A549 (cell line): ENCODE measurements around the gene CEMIP2. TPM values are rescaled to one million over a fixed set of nuclear protein-coding genes. Genes with fewer than 3 reads are reported as not detected.

ENCODE experiments used
- ATAC-seq, 2 experiments: fragments of 200-7000 bp in 1 of 2; fragments of >200 bp in 1 of 2; cut with Nextera tagmentation in 1 of 2; cut with Tn5 transposase in 1 of 2; 3 replicates each; pipeline versions ENCODE4 v1.8.0 to v1.9.1; 2018 to 2020; ENCODE audit warnings: mild to moderate bottlenecking in 1 of 2, moderate library complexity in 1 of 2
- CTCF ChIA-PET: fragments of 300-600 bp; sonication (Branson Sonifier 250); formaldehyde crosslinking; extraction: SDS; loops from one replicate; lab custom pipeline; 2021; ENCODE audit warnings: antibody characterized with exemption, inconsistent platforms; lab: Yijun Ruan, JAX
- POLR2A ChIA-PET: fragments of 350-600 bp; formaldehyde crosslinking; extraction: SDS; loops from one replicate; lab custom pipeline; 2021; ENCODE audit warnings: antibody characterized with exemption, inconsistent platforms; lab: Yijun Ruan, JAX
- DNase-seq, 2 experiments: peaks; one replicate each; pipeline versions ENCODE4 v3.0.0 to v3.0.0-alpha.2; 2011 to 2016; ENCODE audit warnings: low read depth in 1 of 2, low spot score in 1 of 2
- FAIRE-seq: peaks from 2 replicates; lab custom pipeline; 2011; peaks lifted over from hg19 to GRCh38; lab: Jason Lieb, UNC
- H3K27ac ChIP-seq, 2 experiments: fragments of >200 bp; sonication (Bioruptor Twin); formaldehyde crosslinking; 3 replicates each; pipeline ENCODE4 v1.5.1; 2016 to 2017
- H3K4me1 ChIP-seq: fragments of >200 bp; sonication (Bioruptor Twin); formaldehyde crosslinking; 3 replicates; pipeline ENCODE4 v1.6.1; 2016
- H3K4me2 ChIP-seq: fragments of >200 bp; sonication (Bioruptor Twin); formaldehyde crosslinking; 3 replicates; pipeline ENCODE4 v1.6.1; 2016
- H3K4me3 ChIP-seq: fragments of >200 bp; sonication (Bioruptor Twin); formaldehyde crosslinking; 3 replicates; pipeline ENCODE4 v1.5.1; 2016
- H3K9me3 ChIP-seq: fragments of >200 bp; sonication (Bioruptor Twin); formaldehyde crosslinking; 3 replicates; pipeline ENCODE4 v1.6.1; 2016
- CBX2 ChIP-seq: fragments of 200-600 bp; sonication (generic); IDR thresholded peaks from 2 replicates; pipeline ENCODE4 v1.6.1; 2016; ENCODE audit warnings: low read depth, mild to moderate bottlenecking, borderline replicate concordance
- CEBPB ChIP-seq, 2 experiments: fragments of >200 bp in 1 of 2; sonication (Bioruptor Twin) in 1 of 2; formaldehyde crosslinking in 1 of 2; IDR thresholded peaks; 2 replicates each; pipeline ENCODE4 v1.6.1; 2012 to 2016
- CHD2 ChIP-seq: fragments of 150-350 bp; IDR thresholded peaks from 2 replicates; pipeline ENCODE4 v1.6.1; 2014; ENCODE audit warnings: low read length; ENCODE audit not compliant: partially characterized antibody
- CHD4 ChIP-seq: fragments of 200-600 bp; sonication (generic); IDR thresholded peaks from 2 replicates; pipeline ENCODE4 v1.6.1; 2016; ENCODE audit warnings: antibody characterized with exemption, mild to moderate bottlenecking, borderline replicate concordance
- EHMT2 ChIP-seq: fragments of 200-600 bp; sonication (generic); IDR thresholded peaks from 2 replicates; pipeline ENCODE4 v1.6.1; 2016; ENCODE audit warnings: antibody characterized with exemption, low read depth, mild to moderate bottlenecking, moderate library complexity
- FOSL2 ChIP-seq, 2 experiments: fragments of 450-650 bp in 1 of 2; fragments of >200 bp in 1 of 2; sonication (Bioruptor Twin) in 1 of 2; formaldehyde crosslinking; IDR thresholded peaks; 2 replicates each; pipeline versions ENCODE4 v1.5.0 to v1.6.1; 2016 to 2020; ENCODE audit warnings: mild to moderate bottlenecking in 1 of 2, moderate library complexity in 1 of 2
- FOXS1 ChIP-seq: fragments of 250-450 bp; sonication (Bioruptor Pico); IDR thresholded peaks from 2 replicates; pipeline ENCODE4 v1.5.0; 2020; ENCODE audit warnings: mild to moderate bottlenecking, moderate library complexity
- HEYL ChIP-seq: fragments of 250-450 bp; sonication (Bioruptor Pico); IDR thresholded peaks from 2 replicates; pipeline ENCODE4 v1.8.0; 2021; ENCODE audit warnings: mild to moderate bottlenecking, moderate library complexity
- HOXB5 ChIP-seq: fragments of 250-450 bp; sonication (Bioruptor Pico); IDR thresholded peaks from 2 replicates; pipeline ENCODE4 v1.5.0; 2020; ENCODE audit warnings: mild to moderate bottlenecking, moderate library complexity
- JUN ChIP-seq, 2 experiments: fragments of >200 bp; sonication (Bioruptor Twin); formaldehyde crosslinking; IDR thresholded peaks; 2 replicates in 1 of 2; 3 replicates in 1 of 2; pipeline ENCODE4 v1.6.1; 2016 to 2017
- MAZ ChIP-seq: fragments of 150-350 bp; IDR thresholded peaks from 2 replicates; pipeline ENCODE4 v1.6.1; 2014; ENCODE audit warnings: antibody characterized with exemption, low read depth, low read length, borderline replicate concordance
- NR3C1 ChIP-seq: fragments of >200 bp; sonication (Bioruptor Twin); formaldehyde crosslinking; IDR thresholded peaks from 3 replicates; pipeline ENCODE4 v1.6.1; 2017
- POLR2AphosphoS2 ChIP-seq: conservative IDR thresholded peaks from 2 replicates; pipeline ENCODE4 v1.6.1; 2012; ENCODE audit warnings: low read length, improper control_type of control experiment, inconsistent platforms
- RARB ChIP-seq: fragments of 250-450 bp; sonication (Bioruptor Pico); IDR thresholded peaks from 2 replicates; pipeline ENCODE4 v1.8.0; 2021; ENCODE audit warnings: mild to moderate bottlenecking, moderate library complexity
- RCOR1 ChIP-seq: fragments of 150-350 bp; IDR thresholded peaks from 2 replicates; pipeline ENCODE4 v1.6.1; 2014; ENCODE audit warnings: antibody characterized with exemption, low read length, low read depth
- SMC3 ChIP-seq: fragments of >200 bp; sonication (Bioruptor Twin); formaldehyde crosslinking; IDR thresholded peaks from 3 replicates; pipeline ENCODE4 v1.6.1; 2018; ENCODE audit warnings: inconsistent platforms
- SREBF2 ChIP-seq: fragments of 450-650 bp; IDR thresholded peaks from 2 replicates; pipeline ENCODE4 v1.6.1; 2014; ENCODE audit warnings: mild to moderate bottlenecking, moderate library complexity
- ZC3H11A ChIP-seq: fragments of 450-650 bp; IDR thresholded peaks from 2 replicates; pipeline ENCODE4 v1.6.1; 2014; ENCODE audit warnings: antibody characterized with exemption, mild to moderate bottlenecking
- ZFP36 ChIP-seq: fragments of 450-650 bp; IDR thresholded peaks from 2 replicates; pipeline ENCODE4 v1.6.1; 2014; ENCODE audit warnings: borderline replicate concordance; ENCODE audit not compliant: partially characterized antibody
- ZNF302 ChIP-seq: fragments of 250-450 bp; sonication (Bioruptor Pico); IDR thresholded peaks from 2 replicates; pipeline ENCODE4 v1.9.0; 2021; ENCODE audit warnings: inconsistent platforms, mild to moderate bottlenecking, moderate library complexity
- WGBS: methylation state at CpG from one replicate; pipeline ENCODE4 v1.1.6; 2017; ENCODE audit errors: missing lambda C conversion rate; 5-methylcytosine and 5-hydroxymethylcytosine counted together
- polyA plus RNA-seq, 4 experiments: library from polyadenylated mRNA; depleted of rRNA in 3 of 4; stranded (reverse); fragments of >200 nt; fragmentation: RNase III in 1 of 4; extraction: RNeasy Plus Mini Kit Qiagen cat#74134 plus additional on column Dnase treatment in 1 of 4; gene quantifications; 2 replicates in 3 of 4; 3 replicates in 1 of 4; pipeline ENCODE4 v1.2.3, GENCODE V29; 2011 to 2017
- TF ChIP-seq, protein P1 (sequence below): IDR thresholded peaks from 2 replicates; pipeline ENCODE4 v1.6.1; 2012; ENCODE audit warnings: low read depth, borderline replicate concordance
- TF ChIP-seq, protein P2 (sequence below): fragments of 200-600 bp; sonication (generic); IDR thresholded peaks from 2 replicates; pipeline ENCODE4 v1.6.1; 2016; ENCODE audit warnings: antibody characterized with exemption, mild to moderate bottlenecking, moderate library complexity
- TF ChIP-seq, protein P3 (sequence below): fragments of 250-450 bp; sonication (Bioruptor Pico); IDR thresholded peaks from 2 replicates; pipeline ENCODE4 v1.5.0; 2020; ENCODE audit warnings: low read depth, mild to moderate bottlenecking, moderate library complexity
- TF ChIP-seq, protein P4 (sequence below): fragments of 150-350 bp; IDR thresholded peaks from 2 replicates; pipeline ENCODE4 v1.6.1; 2014; ENCODE audit warnings: low read depth, mild to moderate bottlenecking, low read length
- TF ChIP-seq, protein P5 (sequence below): fragments of 250-450 bp; sonication (Bioruptor Pico); IDR thresholded peaks from 2 replicates; pipeline ENCODE4 v1.5.0; 2021; ENCODE audit warnings: mild to moderate bottlenecking, moderate library complexity, borderline replicate concordance

The CEMIP2 gene
- polyA plus RNA-seq, 2 of the 4 experiments (the other 2 are of a cell fraction) = 146 to 161 TPM

DNA sequence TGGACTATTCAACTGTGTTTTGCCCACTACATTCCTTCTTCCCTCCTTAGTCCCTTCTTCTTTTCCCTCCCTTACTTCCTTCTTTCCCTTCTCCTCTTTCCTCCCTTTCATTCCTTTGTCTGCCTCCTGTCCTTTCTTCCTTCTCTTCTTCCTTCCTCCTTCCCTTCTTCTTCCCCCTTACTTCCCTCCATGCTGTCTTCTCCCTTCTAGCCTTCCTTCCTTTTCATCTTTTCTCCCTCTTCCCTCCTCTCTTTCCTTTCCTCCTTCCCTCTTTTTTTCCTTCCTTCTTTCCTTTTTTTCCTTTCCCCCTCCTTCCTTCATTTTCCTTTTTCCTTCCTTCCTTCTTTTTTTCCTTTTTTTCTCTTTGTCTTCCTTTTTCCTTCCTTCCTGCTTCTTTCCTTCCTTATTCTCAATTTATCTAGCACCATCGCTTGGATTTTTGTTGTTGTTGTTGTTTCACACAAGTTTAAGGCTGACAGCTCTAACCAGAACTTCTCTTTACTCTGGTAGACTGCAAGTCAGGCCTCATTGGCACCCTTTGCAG, 123.4 kb downstream of the CEMIP2 start:
- no peak for FAIRE-seq
- ChIA-PET CTCF (no interaction called here), POLR2A (no interaction called here)
- DNase-seq = no peak
- no peak for ATAC-seq
- Histone ChIP-seq H3K9me3 (no peaks in the 10 kb centered on the region), H3K27ac (no peak overlapping the region), H3K4me2 (no peak overlapping the region), H3K4me3 (no peak overlapping the region), H3K4me1 (peaks cover 23% of the 10 kb centered on the region)
- TF ChIP-seq SMC3 (no peak), CEBPB (IDR thresholded peaks at IDR 0.05) (no peak), ZC3H11A (no peak), FOSL2 (IDR thresholded peaks at IDR 0.05) (no peak), FOSL2 (CRISPR knock-in tag; IDR thresholded peaks at IDR 0.05) (no peak), FOXS1 (CRISPR knock-in tag) (no peak), POLR2AphosphoS2 (no peak), ZNF302 (no peak), NR3C1 (no peak), CHD4 (no peak)
- TF ChIP-seq, protein P1, sequence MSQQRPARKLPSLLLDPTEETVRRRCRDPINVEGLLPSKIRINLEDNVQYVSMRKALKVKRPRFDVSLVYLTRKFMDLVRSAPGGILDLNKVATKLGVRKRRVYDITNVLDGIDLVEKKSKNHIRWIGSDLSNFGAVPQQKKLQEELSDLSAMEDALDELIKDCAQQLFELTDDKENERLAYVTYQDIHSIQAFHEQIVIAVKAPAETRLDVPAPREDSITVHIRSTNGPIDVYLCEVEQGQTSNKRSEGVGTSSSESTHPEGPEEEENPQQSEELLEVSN = no peak
- TF ChIP-seq, protein P2, sequence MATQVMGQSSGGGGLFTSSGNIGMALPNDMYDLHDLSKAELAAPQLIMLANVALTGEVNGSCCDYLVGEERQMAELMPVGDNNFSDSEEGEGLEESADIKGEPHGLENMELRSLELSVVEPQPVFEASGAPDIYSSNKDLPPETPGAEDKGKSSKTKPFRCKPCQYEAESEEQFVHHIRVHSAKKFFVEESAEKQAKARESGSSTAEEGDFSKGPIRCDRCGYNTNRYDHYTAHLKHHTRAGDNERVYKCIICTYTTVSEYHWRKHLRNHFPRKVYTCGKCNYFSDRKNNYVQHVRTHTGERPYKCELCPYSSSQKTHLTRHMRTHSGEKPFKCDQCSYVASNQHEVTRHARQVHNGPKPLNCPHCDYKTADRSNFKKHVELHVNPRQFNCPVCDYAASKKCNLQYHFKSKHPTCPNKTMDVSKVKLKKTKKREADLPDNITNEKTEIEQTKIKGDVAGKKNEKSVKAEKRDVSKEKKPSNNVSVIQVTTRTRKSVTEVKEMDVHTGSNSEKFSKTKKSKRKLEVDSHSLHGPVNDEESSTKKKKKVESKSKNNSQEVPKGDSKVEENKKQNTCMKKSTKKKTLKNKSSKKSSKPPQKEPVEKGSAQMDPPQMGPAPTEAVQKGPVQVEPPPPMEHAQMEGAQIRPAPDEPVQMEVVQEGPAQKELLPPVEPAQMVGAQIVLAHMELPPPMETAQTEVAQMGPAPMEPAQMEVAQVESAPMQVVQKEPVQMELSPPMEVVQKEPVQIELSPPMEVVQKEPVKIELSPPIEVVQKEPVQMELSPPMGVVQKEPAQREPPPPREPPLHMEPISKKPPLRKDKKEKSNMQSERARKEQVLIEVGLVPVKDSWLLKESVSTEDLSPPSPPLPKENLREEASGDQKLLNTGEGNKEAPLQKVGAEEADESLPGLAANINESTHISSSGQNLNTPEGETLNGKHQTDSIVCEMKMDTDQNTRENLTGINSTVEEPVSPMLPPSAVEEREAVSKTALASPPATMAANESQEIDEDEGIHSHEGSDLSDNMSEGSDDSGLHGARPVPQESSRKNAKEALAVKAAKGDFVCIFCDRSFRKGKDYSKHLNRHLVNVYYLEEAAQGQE = no peak
- 95% methylated on average over 1 of the region's 1 CpG for WGBS

DNA sequence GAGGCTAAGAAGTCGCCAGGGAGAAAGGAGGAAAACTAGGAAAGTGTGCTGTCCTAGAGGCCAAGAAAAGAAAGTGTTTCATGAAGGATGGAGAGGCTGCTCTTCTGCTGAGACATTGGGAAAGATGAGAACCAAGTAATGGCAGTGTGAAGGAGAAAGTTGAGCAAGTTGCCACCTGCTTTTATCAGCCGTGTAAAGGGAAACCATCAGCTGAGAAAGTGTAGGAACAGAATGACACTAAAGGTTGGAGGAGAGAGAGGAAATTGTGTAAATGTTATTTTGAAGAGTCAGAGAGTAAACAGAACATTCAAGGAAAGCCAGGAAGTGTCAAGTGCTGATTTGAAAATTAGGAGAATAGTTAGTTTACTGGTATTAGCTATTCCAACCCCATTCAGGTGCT, 125.0 kb downstream of the CEMIP2 start:
- 50% methylated on average over 2 of the region's 2 CpGs for WGBS
- ChIA-PET POLR2A (no interaction called here), CTCF (no interaction called here)
- H3K27ac ChIP-seq = 0 out of 6 replicates have a peak overlapping the region, but pooled peaks of 1 of the 2 experiments have one; percentile 11
- 0 out of 3 replicates have a peak overlapping the region, but pooled peaks have one; percentile 2 for H3K4me2 ChIP-seq
- no peak overlapping the region for H3K4me3 ChIP-seq
- H3K9me3 ChIP-seq = no peaks in the 10 kb centered on the region
- DNase-seq (no peak), ATAC-seq (no peak; a peak in 1 of 6 replicates), FAIRE-seq (no peak)
- H3K4me1 ChIP-seq = peaks cover 23% of the 10 kb centered on the region
- TF ChIP-seq SREBF2 (no peak), EHMT2 (no peak), FOXS1 (CRISPR knock-in tag) (no peak), HOXB5 (CRISPR knock-in tag) (no peak)

DNA sequence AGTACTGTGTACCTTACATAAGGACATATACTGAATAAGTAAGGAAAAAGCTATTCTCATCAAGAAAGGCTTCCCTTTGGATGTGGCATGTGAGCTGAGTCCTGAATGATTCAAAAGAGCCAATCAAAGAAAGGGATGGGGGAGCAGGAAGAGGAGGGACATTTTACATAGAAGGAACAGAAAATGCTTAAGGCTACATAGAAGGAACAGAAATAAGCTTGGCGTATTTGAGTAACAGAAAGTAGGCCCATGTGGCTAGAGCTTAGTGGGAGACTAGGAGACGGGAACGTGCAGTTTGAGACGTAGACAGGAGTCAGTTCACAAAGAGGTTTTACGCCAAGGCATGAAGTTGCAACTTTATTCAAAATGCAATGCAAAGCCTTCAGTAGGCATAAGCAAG, 126.3 kb downstream of the CEMIP2 start:
- H3K4me1 ChIP-seq = peaks cover 18% of the 10 kb centered on the region
- no peak overlapping the region for H3K27ac ChIP-seq
- TF ChIP-seq, protein P3, sequence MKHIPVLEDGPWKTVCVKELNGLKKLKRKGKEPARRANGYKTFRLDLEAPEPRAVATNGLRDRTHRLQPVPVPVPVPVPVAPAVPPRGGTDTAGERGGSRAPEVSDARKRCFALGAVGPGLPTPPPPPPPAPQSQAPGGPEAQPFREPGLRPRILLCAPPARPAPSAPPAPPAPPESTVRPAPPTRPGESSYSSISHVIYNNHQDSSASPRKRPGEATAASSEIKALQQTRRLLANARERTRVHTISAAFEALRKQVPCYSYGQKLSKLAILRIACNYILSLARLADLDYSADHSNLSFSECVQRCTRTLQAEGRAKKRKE = no peak
- no peak for TF ChIP-seq HEYL (CRISPR knock-in tag)
- TF ChIP-seq JUN (IDR thresholded peaks at IDR 0.05) = no peak
- TF ChIP-seq, protein P4, sequence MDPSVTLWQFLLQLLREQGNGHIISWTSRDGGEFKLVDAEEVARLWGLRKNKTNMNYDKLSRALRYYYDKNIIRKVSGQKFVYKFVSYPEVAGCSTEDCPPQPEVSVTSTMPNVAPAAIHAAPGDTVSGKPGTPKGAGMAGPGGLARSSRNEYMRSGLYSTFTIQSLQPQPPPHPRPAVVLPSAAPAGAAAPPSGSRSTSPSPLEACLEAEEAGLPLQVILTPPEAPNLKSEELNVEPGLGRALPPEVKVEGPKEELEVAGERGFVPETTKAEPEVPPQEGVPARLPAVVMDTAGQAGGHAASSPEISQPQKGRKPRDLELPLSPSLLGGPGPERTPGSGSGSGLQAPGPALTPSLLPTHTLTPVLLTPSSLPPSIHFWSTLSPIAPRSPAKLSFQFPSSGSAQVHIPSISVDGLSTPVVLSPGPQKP = no peak
- no peak for TF ChIP-seq RARB (CRISPR knock-in tag)
- no peak for TF ChIP-seq RCOR1
- TF ChIP-seq, protein P5, sequence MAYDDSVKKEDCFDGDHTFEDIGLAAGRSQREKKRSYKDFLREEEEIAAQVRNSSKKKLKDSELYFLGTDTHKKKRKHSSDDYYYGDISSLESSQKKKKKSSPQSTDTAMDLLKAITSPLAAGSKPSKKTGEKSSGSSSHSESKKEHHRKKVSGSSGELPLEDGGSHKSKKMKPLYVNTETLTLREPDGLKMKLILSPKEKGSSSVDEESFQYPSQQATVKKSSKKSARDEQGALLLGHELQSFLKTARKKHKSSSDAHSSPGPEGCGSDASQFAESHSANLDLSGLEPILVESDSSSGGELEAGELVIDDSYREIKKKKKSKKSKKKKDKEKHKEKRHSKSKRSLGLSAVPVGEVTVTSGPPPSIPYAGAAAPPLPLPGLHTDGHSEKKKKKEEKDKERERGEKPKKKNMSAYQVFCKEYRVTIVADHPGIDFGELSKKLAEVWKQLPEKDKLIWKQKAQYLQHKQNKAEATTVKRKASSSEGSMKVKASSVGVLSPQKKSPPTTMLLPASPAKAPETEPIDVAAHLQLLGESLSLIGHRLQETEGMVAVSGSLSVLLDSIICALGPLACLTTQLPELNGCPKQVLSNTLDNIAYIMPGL (CRISPR knock-in tag) = no peak
- TF ChIP-seq CBX2 = no peak
- TF ChIP-seq MAZ = no peak
- no peak for TF ChIP-seq SREBF2
- no peak for TF ChIP-seq ZFP36
- TF ChIP-seq CHD2 = no peak
- TF ChIP-seq, all 56 proteins: peak for 0
- Histone ChIP-seq H3K4me2 (no peak overlapping the region), H3K9me3 (no peaks in the 10 kb centered on the region), H3K4me3 (no peak overlapping the region)
- ChIA-PET POLR2A (no interaction called here), CTCF (interaction anchor here (0.5 to 0.9 kb wide), 3 partner anchors 160 to 201 kb away, joined by 3 read pairs; no protein-coding TSS in a partner anchor)
- ATAC-seq = no peak
- FAIRE-seq = no peak
- no peak for DNase-seq
- WGBS = 97% methylated on average over 5 of the region's 5 CpGs
